ENCODE data around the gene EIF1AX.
"Not testable (repeated sequence)": the region's sequence is repeated elsewhere in the genome, so short reads cannot be mapped to it uniquely, and the experiment has no call there.

Gene EIF1AX, protein sequence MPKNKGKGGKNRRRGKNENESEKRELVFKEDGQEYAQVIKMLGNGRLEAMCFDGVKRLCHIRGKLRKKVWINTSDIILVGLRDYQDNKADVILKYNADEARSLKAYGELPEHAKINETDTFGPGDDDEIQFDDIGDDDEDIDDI

DNA sequence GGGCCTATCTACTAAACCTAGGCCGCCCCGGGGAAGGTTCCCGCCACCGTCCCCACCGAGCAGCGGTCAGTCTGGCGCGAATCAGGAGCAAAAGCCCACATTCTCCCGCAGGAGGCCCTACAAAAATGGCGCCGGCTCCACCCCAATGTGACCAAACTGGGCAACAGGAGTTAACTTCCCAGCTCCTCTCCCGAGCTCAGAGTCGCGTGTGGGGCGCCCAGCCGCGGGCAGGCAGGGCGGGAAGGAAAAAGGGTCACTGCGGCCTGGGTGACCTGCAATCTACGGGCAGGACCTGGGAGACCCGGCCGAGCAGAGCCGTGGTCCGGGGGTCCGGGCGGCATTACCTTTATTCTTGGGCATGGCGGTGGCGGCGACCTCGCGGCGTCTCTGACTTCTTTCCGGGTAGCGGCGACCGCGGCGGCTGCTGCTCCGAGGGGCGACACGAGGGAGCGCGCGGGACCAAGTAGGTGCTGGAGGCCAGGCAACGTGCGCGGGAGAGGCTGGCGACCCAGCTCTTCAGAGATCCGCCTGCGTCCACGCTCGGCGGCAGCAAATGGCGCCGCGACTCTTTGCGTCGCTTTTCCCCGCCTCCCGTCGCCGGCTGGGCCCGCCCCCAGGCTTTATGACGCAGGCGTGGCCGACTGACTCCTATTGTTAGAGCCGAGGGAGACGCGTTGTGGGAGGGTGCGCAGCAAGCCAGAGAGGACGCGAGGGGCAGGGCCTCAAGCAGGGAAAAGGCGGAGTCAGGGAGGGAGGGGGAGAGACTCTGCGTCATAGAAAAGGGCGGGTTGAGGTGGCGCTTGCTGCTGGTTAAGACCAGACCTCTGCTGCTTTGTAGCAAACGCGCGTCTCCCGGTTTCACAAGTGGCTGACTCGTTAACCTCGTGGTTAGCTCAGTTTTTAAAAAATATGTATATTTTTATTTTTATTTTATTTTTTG lies at the start of gene EIF1AX:
TSS of gene EIF1AX (minus strand) at position 558 of the 940 bp plus-strand sequence. CDS start at position 360, 198 bp downstream.
- DNase-seq, result peak; percentile 99 to 100

- no peak for DNase-seq
These were observed 47.5 kb upstream of the EIF1AX start for GRCh38 chrX:20189171-20189570.

- no peak for DNase-seq
These were observed 40.1 kb upstream of the EIF1AX start for GRCh38 chrX:20181598-20182329.

GRCh38 chrX:20177093-20177492 lies 35.5 kb upstream of the EIF1AX start:
- DNase-seq, result no peak

- no peak for DNase-seq
These were observed 32.2 kb upstream of the EIF1AX start for GRCh38 chrX:20173856-20174255.

DNA sequence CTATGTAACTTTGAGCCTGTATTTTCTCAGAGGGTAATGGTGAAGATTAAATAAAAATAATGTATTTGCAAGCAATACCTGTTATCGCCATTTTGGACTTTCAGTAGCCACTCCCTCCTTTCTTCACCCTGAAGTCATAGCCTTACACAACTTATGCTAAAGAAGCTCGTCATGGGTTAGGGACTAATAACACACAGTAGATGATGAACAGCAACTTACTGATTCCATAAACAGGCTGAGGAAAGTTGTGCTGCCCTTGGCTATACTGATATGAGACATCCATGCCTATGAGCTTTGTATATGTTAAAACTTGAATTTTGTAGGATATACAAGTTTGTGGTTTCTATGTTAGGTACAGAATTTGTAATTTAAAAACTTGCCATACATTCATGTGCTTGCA lies 31.7 kb upstream of the EIF1AX start:
- no peak for DNase-seq

- no peak for DNase-seq
These were observed 30.2 kb upstream of the EIF1AX start for GRCh38 chrX:20171887-20172286.

DNA sequence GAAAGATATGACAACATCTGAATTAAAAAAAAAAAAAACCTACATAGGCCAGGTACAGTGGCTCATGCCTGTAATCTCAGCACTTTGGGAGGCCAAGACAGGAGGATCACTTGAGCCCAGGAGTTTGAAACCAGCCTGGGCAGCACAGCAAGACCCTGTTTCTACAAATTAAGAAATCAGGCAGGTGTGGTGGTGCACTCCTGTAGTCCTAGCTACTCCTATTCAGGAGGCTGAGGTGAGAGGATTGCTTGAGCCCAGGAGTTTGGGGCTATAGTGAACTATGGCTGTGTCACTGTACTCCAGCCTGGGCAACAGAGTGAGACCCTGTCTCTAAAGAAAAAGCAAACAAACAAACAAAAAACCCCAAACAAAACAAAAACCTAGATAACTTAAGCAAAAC lies 20.9 kb upstream of the EIF1AX start:
- not testable (repeated sequence) for DNase-seq

GRCh38 chrX:20159797-20160385 lies 18.3 kb upstream of the EIF1AX start:
- DNase-seq, result no peak

DNA sequence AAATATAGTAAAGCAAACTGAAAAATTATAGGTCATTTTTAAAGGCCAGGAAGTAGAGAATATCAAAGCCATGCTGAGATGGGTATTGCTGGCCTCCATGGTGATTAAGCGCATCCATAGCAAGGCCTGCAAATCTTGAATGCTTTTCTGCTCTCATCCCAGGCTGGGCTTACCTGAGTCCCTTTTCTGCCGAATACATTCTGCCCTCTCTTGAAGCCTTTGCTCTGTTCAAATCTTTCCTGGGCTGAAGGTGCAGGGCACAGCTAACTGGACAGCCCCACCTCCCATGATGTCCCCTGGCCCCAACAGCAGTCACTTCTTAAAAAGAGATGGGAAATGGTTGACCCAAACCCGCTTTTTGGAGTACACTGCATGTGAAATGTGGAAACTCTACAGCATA lies 10.1 kb upstream of the EIF1AX start:
- DNase-seq, result no peak

GRCh38 chrX:20149326-20149725 lies 7.7 kb upstream of the EIF1AX start:
- DNase-seq, result no peak

DNA sequence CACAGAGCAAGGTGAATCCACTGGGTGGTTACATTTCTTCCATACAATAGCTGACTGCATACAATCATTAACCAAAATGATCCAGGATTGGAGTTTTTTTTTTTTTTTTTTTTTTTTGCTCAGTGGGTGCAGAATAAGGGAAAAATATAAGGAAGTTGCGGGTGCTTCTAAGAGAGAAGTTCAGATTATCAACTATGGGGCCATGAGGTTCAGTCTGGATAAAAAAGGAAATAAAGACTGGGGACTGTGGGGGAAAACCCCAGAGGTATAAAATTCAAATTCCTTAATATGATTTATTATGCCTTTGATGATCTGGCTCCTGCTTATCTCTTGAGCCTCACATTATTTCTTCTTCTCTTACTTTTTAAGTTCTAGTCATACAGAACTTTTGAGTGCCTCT lies 5.9 kb upstream of the EIF1AX start:
- no peak for DNase-seq

DNA sequence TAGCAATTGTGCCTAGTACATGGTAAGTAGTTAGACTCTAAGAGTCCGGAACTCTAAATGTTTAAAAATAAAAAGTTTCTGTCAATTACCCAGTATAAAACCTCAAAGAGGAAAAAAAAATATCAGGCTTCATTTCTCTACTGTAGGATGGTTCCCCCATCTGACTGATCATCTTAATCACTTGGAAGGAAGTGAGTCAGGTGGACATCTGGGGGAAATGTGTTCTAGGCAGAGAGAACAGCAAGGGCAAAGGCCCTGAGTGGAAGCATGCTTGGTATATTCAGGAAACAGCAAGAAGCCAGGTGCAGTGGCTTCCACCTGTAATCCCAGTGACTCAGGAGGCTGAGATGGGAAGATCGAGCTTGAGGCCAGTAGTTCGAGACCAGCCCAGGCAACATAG lies 2.9 kb upstream of the EIF1AX start:
- DNase-seq, result no peak

GRCh38 chrX:20143561-20143960 lies 1.9 kb upstream of the EIF1AX start:
- DNase-seq, result peak in 1 of 2 experiments; percentile 8

GRCh38 chrX:20143111-20143510 lies 1.5 kb upstream of the EIF1AX start:
- DNase-seq, result no peak

DNA sequence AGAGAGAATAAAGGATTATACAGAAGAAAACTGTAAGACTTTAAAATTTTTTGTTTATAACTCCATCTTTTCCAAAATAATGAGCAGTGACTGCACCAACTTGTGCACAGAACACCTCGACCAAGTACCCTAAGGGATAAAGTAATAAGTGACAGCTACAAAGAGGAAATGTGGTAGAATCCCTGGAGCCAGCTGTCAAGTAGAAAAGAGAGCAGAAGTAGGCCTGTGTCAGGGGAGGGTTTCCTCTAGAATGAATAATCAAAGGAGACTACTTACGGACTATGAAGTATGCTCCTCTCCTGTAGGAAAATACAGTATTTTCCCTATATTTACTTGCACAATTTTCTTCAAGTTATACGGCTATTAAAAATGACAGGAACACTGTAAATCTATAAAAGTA lies 1.2 kb downstream of the EIF1AX start:
- no peak for DNase-seq

DNA sequence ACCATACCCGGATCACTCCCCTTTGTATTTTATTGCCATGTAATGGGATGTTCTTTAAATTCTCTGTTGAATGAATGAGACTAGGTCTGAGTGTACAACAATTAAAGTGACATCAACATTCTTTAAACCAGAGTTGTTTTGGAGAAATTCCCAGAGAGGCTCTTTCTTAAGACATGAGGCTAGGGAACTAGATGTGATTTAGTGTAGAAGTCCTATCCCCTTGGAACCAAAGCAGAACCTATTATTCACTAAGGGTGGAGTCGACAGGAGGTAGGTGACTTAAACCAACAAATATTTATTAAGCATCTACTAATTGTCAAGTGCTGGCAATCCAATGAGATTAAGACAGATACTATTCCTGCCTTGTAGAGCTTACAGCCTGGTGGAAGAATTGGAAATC lies 1.7 kb downstream of the EIF1AX start:
- DNase-seq, result no peak

GRCh38 chrX:20135944-20136343 lies 5.7 kb downstream of the EIF1AX start:
- DNase-seq, result no peak

DNA sequence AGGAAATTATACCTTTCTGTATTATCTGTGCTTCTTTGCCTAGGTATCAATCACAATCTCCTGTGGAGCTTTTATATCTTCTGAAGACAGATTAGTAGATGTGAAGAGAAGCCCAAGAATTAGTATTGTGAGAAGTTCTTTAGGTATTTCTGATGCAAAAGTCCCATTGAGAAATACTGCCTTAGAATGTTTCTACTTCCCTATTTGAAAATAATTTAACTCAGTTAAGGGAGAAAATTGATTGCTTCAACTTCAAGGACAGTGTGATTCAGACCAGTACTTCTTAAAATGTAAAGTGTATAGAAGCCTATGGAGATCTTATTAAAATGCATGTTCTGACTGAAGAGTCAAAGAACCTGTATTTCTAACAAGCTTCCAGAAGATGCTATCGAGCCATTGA lies 9.0 kb downstream of the EIF1AX start:
- no peak for DNase-seq

GRCh38 chrX:20130357-20130756 lies 11.3 kb downstream of the EIF1AX start:
- DNase-seq, result no peak

DNA sequence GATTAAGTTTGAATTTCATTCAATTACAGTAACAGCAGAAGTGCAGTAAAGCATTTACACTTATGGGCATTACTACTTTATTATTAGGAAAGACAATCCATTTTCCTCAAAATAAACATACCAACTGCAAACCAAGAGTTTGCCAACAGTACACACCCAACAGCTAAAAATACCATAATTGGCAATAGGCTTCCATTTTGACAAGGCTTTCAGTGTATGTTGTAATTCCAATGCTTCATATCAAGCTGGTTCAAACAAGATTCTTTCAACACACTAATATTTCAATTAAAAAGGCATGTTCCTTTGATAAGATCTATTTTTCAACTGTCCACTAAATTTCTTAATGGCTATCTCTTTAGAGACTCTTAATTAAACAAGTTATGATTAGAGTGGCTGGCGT lies 12.1 kb downstream of the EIF1AX start:
- DNase-seq, result no peak

GRCh38 chrX:20128670-20129069 lies 13.0 kb downstream of the EIF1AX start:
- no peak for DNase-seq

DNA sequence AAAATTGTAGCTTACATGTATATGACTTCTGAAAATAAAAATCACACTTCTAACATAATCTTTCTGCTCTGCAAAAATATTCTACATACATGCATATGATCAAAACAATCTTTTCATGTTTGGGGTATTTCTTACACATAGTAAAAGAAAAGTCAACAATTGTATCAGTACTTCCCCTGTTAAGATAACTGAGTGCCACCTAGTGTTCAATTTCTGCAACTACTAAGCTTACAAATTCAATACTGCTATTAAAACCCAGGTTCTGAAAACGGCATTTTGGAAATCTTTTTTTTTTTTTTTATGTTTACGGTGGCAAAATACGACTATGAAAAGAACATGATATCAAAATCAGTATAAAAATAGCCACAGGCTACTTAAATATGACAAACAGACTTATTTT lies 14.2 kb downstream of the EIF1AX start:
- DNase-seq, result not testable (repeated sequence)

All from NCI-H2081 (cell line).